GM18858 (cell line): ENCODE data around the gene VAC14.
"Not testable (repeated sequence)": the region's sequence is repeated elsewhere in the genome, so short reads cannot be mapped to it uniquely, and the experiment has no call there.

Experiments
- ATAC-seq: cut with Tn5 transposase; IDR thresholded peaks from one replicate; pipeline ENCODE4 v1.9.1; 2021; ENCODE audit not compliant: unreplicated experiment

The VAC14 gene

DNA sequence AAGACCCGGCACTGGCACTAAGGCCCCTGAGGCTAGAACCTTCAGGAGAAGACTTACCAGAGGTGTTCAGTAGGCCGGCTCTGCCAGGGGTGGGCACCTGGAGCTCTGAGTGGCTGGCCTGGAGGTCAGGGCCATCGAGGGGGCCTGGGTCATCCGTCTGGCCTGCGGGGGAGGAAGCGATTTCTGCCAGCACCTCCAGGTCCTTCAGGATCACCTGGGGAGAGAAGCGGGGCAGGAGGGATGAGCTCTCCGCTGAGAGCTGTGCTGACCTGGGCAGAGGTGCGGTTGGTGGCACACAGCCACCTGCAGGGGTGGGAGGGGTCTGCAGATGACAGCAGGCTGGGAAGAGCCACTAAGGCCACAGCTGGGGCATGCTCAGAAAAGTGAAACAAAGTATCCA, 56.6 kb downstream of the VAC14 start:
- no peak for ATAC-seq

DNA sequence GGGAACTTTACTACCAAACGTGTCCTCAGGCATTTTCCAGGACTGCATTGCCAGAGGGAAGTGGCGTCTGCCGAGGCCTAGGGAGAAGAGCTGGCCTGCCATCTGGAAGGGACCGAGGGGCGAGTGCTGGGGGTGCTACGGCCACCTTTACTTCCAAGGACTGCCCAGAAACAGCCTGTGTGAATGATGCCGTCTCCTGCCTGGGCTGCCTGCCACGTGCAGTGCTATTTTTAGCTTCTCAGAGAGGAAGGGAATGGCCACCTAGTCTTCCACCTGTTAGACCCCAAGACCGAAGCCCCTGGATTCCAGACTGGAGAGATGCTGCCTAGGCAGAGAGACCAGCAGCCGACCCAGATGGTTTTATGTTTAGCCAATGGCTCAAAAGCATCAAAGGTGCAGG, 57.2 kb downstream of the VAC14 start:
- ATAC-seq: no peak

DNA sequence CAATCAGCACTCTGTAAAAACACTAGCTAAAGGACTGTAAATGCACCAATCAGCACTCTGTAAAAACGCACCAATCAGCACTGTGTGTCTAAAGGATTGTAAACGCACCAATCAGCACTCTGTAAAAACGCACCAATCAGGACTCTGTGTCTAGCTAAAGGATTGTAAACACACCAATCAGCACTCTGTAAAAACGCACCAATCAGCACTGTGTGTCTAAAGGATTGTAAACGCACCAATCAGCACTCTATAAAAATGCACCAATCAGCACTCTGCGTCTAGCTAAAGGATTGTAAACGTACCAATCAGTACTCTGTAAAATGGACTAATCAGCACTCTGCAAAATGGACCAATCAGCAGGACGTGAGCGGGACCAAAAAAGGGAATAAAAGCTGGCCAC, 58.0 kb downstream of the VAC14 start:
- not testable (repeated sequence) for ATAC-seq

DNA sequence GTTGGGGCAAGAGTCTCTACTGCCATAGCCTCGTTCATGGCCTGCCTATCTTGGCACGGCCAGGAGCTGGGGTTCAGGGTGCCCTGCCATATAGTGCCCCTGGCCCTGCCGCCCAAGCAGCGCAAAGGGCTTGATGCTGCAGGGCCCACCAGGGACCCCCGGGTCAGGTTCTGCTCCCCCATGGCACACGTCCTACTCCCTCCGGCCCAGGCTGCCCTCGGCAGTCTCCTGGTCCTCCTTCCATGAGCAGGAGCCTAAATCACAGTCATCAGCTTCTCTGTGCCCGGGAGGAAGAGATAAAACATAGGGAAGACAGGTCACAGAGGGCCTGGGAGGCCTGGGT, 59.2 kb downstream of the VAC14 start:
- ATAC-seq: no peak

DNA sequence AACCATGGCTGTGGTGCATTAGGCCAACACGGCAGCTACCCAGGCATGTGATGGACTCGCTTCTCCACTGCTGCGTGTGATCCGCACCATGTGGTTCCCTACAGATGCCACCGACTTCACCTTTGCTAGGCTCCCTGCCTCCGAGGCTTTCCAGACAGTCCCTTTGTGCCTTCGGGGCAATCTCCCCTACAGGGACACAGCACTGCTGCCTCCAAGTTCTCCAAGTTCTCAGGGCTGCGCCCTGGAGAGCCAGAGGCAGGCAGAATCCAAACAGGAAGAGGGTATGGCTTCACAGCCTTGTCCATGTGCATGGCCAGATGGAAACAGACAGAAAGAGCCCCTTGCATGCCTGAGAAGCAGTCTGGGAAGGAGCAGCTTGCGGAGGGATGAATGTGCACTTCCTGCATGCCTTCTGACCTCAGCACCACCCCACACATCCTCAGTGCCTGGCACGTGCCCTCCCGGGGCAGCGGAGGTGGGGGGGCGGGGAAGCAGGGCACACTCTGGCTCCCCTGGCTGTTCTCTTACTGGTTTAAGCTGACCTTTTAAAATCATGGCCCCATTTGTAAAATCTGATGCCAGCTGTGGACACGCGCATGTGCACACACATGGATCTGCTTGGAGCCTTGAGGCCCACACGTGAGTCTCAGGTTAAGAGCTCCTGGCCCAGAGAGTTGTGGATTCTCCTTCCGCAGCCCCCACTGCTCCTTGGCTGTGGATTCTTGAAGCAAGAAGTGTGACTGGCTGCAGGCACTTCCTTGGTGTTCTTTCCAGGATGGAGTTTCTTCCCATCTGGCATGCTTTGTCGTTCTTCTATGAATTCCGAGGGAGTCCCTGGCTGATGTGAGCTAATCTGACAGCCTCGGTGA, 59.8 kb downstream of the VAC14 start:
- ATAC-seq: no peak

DNA sequence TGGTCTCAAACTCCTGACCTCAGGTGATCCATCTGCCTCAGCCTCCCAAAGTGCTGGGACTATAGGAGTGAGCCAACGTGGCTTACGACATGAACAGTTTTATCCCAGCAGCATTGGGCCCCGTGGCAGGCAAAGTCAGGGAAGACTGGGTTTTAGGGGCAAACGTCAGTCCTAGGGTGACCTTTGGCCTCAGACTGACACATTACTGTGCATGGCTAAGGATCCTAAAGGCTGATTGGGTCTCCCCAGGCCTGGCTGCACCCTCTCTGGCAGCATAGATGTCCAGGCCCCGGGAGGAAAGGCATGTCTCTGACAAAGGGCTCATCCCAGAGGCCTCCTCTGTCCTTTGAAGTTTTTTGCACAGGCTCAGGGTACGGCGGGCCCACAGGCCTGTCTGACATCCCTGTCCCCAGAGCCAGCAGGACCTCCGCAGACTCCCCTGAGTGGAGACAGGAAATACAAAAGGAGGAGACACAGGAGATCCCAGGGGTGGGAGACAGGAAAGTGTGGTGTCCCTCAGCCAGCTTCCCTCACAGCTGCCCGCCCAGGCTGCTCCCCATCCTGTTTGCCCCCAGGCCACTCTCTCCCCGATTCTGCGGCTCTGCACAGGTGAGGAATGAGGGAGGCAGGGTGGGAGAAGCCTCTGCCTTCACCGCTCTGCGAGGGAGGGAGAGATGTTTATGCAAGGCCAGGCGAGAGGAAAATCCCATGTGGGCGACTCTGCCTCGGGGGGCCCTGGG, 60.6 kb downstream of the VAC14 start:
- no peak for ATAC-seq

DNA sequence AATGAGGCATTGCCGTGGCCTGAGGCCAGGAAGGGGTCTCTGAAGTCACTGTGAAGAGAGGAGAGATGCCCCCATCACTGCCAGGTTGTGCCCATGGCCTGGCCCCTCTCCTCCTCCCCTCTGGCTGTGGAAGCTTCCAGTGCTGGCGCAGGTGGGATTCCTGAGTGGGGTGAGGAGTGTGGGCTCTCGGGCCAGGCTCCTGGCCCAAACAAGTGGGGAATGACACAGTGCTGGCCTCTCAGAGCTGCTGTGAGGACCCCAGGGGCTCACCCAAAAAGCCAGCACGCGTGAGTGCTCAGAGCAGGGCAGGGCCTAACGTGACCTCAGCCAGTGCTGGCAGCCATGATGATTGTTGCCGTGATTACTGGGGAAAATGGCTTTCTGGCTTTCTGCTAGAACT, 61.6 kb downstream of the VAC14 start:
- no peak for ATAC-seq

DNA sequence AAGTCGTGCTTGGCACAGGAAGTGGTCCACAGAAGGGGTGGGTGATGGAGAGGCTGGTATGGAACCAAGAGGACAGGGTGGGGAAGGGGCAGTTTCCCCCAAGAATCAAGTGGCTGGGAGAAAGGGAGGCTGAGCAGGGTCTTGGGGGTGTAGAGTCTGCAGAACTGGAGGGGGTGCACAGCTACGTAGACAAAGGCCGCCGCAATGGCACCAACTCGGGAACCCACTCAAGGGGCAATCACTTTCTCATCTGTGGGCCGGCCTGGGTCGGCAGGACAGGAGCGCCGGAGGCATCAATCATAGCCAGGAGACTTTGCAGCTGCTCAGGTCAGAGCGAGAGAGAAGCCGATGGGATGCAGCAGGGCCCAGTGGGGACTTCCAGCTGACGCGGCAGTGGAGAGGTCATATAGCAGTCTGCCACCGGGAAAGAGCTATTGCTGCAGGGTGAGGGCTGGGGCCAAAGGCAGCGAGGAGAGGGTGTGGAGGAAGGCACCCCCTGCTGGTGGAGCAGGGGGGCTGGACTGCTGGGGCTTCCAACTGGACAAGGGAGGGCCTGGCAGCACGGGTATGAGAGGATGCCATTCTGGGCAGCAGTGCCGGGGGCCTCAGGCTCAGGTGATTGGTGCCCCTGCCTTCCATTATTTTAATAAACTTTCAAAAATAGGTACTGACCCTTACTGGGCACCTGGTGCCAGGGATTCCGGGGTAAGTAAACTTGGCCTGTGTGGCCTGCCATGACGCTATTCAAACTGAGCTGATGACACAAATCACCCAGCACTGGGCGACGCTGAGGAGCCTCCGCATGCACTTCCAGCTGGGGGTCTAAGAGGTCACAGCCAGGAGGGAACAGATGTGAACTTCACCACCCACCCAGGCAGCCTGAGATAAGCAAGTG, 62.6 kb downstream of the VAC14 start:
- no peak for ATAC-seq

DNA sequence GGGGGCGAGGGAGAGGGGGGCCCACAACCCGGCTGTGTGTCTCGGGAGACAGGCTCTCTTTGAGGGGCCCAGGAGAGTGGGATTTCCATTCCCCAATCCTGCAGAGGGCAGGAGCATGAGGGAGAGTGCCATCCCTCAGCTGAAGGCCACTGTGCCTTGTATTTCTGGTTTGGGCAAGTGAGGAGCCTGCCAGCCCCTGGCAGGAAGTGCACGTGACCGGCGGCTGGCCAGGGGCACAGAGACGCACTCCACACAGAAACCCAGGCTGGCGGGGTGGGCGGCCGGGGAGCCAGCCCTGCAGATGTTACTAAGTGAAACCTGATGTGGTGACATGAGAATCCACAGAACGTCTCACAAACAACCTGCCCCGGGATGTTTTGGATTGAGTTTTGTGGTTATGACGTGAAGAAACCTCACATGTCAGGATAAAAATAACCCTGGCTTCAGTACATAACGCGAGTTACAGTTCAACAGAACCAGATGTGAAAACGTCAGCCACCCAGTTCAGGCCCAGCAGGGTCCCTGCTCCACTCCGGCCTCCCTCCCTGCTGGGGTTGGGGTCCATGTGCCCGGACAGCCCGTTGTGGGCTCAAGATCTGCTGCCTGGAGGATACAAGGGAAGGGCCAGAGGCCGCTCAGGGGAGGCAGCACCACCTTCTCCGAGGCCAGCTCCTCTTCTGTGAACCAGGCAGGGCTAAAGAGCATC, 63.4 kb downstream of the VAC14 start:
- ATAC-seq: peak; percentile 91

DNA sequence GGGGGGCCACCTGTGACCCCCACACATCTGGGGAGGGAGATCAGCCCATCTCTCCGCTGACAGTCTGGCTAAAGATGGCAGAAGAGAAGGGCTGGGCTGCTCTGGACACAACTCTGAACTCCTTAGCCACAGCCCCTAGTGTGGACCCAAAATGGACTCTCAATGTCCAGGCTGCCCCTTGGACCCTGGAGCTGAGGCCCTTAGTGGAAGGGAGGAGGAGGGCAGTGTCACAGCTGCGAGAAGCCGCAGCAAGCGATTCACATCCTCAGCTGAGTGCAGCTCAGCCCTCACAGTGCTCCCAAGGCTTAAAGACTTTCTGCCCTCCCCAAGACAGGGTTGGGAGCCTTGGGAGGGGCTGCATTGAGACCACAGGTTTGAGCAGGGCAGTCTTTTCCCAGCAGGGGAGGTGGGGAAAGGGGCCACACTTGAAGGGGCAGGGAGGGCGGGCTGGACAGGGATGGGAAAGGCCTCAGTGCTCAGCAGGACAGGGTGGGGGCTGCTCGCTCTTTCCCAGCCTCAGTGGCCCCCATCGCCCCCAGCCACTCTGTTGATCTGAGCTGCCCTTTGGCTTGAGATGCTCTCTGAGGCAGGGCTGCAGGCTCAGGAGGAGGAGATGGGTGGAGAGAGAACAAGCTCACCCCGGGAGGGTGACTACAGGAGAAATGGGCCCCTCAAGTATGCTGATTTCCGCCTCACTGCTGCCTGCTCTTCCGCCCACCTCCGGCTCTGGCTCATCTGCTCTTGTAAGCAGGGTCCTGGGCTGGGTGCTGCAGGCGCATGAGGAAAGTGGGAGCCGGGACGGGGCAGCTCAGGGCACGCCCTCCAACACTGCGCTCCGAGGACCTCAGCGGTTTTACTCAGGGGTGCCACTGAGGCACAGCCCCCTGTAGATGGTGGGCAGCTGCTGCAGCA, 64.2 kb downstream of the VAC14 start:
- no peak for ATAC-seq

DNA sequence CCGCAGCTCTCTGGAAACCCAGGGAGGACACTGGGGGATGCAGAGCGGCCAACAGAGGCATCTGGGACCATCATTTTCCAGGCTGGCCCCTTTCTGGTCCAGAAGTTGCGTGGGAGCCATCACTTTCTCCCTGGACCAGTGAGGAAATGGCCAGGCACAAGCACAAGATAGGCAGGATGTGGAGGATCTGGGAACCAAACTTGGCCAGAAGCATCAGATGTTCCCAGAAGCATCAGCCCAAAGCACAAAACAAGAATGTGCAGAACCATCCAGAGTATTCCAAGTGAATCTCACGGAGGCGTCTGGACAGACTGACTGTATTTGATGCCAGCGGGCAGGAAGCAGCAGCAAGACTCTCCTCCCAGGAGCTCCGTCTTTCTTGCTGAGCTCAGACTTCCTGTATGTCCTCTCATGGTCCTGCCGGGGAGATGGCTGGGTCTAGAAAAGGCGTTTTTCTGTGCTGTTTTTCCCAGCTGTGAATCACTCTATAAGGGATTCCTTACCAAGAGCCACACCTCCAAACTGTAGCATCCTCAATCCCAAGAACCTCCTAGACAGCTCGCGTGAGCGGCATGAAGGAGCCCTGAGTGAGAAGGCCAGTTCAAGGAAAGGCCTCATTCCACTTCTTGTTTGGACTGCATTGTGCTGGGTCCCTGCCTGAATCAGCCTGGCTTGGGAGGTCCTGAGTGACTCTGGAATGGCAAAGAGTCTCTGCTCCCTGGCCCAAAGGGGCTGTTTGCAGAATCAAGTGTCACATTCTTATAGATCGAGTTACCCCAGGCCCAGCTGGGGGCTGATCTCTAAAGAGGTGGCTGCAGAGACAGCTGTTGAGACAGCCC, 65.6 kb downstream of the VAC14 start:
- no peak for ATAC-seq

DNA sequence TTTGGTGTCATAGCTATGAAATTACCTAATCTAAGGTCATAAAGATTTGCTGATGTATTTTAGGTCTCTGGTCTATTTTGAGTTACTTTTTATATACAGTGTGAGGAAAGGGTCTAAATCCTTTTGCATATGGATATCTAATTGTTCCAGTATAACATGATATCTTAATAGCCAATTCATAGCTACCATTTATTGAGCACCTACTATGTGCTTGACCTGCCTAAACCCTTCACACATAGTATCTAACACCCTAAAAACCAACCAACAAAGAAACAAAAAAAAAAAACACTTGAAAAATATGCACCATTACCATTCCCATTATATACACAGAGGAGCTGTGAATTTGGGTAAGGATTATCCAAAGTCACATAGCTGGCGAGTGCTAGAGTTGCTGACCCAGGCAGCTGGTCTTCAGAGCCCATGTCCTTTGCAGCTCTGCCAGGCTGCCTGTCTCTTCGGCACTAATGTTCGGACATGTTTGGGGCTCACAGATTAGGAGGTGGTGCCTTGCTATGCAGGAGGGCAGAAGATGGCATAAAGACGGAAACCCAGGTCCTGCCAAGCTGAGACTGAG, 66.3 kb downstream of the VAC14 start:
- no peak for ATAC-seq

DNA sequence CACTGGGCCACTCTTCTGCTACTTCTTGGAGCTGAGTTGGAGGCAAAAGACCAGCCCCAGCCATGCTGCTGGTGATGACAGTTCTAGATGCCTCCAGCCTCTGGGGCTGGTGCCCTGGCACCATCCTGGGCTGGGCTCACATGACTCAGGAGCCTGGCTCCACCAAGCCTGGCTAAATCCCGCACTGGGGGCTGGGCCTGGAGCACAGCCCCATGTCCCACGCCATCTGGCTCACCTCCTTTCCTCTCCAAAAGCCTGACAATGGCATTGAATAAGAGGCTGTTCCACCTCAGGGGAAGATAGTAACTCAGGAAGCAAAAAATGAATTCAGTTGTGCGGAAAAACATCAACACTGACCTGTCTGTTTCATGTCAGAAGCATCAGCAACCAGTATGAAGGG, 70.0 kb downstream of the VAC14 start:
- ATAC-seq: no peak

DNA sequence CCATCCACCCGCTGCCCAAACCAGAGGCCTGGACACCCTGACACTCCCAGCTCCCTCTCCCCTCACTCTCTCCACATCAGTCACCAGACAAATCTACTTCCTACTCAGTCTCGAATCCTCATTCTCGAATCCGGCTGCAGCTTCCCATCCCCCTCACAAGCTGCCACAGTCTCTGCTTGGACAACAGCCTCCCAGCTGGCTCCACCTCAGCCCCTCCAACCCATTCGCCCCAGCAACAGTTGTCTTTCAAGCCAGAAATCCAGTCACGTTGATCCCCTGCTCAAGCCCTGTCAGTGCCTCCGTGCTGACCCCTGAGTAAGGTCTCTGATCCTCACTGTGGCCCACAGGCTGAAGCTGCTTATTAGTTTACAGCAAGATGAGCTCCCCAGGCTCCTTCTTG, 70.9 kb downstream of the VAC14 start:
- ATAC-seq: no peak

DNA sequence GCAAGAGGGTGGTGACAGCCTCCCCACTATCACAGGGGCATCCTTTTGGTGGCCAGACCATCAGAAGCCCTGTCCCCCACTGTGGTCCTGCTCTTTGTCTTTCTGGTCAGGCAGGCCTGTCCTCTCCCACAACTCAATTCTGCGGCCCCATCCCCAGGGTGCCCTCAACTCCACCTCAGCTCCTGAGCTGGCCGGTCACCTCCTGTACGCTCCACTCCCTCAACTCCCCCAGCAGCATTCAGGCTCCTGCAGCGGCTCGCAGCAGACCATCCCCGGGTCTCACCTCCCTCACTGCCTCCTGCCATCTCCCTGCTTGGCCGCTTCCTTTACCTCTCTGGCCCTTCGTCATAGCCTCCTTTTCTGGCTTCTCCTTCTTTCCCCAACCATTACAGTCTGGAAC, 71.7 kb downstream of the VAC14 start:
- no peak for ATAC-seq

DNA sequence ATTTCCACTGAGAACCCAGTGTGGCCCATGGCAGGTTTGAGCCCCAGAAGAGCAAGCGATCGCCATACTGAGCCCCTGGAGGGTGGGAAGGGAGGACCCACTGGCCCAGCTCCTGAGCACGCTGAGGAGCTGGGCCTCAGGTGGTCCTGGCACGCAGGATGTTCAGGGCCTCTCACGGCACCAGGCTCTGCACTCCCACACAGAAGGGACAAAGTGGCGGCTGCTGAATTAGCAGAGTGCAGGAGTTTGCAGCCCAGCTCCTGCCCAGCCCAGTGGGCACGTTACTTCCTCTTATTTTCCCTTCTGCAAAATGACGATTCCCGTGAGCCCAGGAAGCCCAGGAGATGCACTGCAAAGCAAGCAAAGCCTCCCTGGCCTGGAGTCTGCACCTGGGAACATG, 72.8 kb downstream of the VAC14 start:
- no peak for ATAC-seq

DNA sequence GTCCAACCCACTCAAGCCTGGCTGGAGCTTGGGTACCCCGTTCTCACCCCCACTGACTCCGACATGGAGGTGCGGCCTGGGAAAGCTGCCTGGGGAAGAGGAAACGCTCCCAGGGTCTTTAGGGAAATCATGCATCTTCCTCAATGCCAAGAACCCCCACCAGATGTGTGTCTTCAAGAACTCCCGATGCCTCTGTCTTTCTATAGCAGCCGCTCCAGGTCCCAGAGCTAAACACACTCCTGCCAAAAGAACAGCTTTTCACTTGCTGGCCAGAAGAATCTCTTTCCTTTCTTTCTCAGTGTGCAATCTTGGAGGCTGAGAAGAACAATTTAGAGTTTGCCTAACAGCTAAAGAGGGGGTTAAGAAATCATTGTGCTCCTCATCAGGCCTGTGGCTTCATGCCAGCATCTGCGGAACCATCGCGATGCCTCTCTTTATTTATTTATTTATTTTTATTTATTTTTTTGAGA, 74.0 kb downstream of the VAC14 start:
- ATAC-seq: no peak
